NCI-H446 (cell line): ENCODE measurements around the gene DHX8.

ENCODE experiments used
- DNase-seq, 2 experiments: peaks; one replicate each; lab custom pipeline; 2025; lab: John Stamatoyannopoulos, UW

DHX8 gene

DNA sequence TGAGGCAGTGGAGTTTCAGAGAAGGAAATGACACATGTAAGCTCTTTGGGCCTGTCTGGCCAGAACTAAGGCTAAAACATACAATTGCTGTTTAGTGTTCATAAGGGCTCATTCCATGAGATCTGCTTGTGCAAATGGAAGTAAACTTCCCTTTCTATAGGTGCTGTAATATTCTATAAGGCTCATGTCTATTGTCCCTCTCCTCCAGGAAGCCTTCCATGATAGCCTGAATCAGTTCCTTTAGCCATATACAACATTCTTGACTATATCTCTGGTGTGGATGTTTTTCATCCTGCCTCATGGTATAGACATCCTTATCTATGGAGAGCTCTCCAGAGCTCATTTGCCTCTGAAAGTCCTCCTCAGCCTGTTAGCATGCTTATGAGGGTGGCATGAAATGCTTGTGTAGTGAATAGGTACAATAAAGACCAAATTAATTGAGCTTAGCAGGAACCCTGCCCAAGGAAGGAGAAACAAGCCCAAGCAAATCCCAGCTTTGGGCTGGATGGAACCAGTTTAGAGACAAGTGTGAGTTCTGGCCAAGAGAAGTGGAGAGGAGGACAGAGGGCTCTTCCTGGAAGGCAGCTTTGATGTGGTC lies 64.0 kb downstream of the DHX8 start:
- no peak for DNase-seq

DNA sequence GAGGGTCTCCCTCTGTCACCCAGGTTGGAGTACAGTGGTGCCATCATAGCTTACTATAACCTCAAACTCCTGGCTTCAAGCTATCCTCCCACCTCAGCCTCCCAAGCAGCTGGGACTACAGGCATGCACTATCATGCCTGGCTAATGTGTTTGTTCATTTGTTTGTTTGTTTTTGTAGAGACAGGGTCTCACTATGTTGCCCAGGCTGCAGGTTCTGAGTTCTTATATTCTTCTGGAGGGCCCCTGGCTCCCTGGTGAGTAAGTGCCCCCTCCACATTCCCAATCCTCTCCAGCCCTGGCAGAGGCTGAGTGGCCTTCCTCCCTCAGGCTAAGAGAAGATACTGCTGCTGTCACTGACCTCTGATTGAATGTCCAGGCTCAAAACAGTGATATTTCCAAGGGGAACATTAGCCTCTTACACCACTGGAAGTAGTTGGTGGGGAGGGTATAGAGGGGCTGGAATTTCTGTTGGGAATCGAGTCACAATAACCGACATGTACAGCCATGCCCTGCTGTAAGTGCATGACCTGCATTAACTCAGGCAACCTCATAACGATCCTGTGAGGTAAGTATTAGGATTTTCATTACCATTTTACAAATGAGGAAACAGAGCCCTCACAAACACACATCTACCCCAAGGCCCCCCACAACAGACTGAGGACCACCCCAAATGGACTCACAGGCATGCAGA lies 65.1 kb downstream of the DHX8 start:
- DNase-seq: no peak

DNA sequence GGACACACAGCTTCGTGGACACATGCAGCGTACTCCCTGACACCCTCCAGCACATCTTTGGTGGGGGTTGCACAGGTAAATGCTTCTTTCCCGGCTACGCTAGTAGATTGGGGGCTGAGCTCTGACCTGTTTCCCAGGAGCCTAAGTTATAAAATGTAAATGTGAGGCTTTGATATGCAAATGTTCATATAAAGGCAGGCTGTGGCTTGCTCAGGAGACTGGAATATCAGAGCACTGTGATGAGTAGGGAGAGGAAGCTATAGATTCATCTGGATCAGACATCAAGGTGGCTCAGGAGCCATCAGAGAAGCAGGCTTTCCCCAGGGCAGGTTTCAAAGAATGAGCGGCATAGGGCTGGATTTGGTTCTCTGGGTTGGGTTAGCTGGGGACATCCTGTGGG lies 65.7 kb downstream of the DHX8 start:
- DNase-seq: no peak

DNA sequence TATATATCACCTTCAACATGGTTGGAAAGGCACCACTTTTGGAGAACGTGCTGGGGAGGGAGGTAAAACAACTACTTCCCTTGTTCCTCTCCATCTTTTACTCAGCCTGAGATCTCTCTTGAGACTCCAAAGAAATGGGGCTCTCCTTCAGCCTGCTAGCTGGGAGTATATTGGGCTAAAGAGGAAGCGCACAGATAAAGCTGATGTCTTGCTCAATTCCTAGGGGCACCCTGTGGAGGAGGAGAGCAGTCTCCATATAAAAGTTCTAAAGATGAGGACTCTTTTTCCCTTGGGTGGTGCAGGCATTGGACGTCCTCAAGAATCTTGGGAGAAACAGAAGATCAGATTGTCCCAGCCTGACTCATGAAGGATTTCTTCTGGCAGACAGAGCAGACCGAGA lies 67.0 kb downstream of the DHX8 start:
- DNase-seq: no peak

DNA sequence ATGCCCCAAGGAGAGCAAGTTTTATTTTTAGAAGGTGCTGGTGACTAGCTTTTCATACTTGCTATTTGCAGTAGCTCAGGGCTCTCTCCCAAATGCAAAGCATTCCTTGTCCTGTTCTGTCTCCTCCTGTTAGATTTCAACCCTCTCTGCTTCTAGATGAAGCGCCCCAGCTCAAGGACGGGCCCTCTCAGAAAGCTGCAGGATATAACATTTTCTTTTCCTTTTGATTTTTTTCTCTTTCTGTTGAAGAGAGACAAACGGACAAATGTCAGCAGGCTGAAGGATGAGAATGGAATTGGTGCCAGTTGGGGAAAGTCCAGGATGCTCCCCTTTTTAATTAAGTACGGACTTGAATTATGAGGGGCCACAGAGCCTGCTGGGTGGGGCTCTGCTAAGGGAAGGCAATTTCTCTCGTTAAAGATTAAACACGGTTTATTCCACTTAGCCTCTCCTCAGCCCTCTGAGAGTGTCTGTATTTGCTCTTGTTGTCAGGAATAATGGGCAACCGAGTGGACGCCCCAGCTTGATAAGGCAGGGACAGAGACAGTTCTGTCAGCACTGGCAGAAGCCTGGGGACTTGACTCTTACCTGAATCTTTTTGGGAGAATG lies 68.6 kb downstream of the DHX8 start:
- DNase-seq: no peak

DNA sequence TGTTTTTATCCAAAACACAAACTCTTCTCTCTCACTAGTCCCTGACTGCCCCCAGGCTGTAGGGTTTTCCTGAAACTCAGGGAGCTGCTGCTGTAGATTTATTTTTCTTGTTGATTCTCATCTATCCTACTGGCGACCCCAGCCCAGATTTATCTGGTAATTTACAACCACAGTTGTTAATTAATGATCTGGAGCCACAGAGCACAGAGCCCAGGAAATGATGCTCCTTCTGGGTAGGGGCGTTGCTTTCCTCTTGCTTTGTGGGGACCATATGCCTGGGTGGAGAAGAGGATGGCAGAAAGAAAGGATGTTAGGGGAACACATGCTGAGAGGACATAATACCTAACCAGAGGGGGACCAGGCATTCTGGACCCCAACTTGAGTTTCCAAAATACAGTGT lies 69.8 kb downstream of the DHX8 start:
- no peak for DNase-seq

DNA sequence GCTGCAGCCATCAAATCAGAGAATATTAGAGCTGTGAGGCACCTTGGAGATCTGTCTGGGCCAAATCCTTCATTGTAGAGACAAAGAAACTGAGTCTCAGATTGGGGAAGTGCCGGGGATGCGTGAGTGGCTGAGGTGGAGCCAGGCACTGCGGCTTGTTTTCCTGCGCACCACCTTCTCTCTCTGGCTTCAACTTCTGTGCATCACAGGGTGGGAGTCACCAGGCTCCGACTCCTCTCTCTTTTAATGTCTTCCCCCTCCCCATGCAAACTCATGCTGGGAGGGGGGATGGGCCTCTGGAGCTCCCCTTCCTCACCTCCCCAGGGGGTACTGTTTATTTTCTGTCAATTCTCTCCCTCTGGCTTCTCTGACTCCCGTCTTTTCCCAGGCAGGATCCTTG lies 71.1 kb downstream of the DHX8 start:
- DNase-seq: no peak

DNA sequence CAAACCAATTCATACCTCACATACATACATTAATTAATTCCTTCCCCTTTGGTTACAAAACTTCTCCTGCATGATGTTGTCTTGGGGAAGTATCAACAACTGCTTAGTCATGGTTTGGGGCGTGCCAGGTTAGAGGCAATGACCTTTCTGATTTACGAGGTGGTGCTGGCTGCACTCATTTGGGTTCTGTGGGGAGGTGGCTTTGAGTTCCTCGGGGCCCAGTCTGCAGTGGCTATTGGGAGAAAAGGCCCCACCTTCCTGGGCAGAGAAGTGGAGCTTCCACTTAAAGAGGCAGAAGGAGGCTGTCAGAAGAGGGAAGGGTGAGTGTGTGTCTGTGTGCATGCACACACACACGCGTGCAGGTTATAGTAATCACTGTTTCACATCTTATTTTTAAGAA lies 72.5 kb downstream of the DHX8 start:
- DNase-seq: no peak

DNA sequence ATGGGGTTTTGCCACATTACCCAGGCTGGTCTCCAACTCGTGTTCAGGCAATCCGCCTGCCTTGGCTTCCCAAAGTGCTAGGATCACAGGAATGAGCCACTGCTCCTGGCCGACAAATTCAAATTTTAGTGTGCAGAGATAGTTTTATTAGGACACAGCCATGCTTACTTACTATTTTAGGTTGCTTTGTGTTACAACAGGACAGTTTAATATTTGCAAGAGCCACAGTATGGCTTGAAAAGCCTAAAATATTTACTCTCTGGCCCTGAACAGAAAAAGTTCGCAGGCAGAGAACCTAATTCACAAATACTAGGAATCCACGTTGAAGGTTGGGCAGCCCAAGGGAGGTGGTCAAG lies 75.0 kb downstream of the DHX8 start:
- DNase-seq: no peak

DNA sequence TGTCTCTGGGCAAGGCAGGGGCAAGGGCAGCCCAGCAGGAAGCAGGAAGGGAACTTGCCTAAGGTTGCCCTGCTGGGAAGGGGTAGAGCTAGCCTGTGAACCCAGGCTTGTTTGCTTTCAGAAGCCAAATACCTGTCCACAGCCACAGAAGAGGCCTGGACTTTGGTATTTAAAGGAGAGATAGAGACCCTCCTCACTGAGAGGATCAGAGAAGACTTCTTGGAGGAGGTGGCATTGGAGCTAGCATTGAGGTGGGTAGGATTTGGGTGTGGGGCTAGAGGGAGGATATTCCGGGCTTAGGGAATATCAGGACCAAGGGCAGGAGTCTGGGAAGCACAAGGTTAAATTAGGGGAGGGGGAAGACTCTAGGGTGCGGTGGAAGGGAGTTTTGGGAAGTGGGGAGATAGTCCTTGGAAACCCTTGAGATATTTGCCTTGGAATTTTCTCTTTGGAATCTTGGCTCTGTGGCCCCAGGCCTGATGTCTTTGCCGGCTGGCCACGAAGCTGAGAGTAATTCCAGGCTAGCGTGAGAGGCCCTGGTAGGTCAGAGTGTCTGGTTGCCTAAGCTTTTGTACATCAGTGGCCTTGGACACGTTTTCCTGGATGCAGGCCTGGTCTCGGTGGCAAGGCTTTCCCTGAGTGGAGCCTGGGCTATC lies 75.5 kb downstream of the DHX8 start:
- no peak for DNase-seq

DNA sequence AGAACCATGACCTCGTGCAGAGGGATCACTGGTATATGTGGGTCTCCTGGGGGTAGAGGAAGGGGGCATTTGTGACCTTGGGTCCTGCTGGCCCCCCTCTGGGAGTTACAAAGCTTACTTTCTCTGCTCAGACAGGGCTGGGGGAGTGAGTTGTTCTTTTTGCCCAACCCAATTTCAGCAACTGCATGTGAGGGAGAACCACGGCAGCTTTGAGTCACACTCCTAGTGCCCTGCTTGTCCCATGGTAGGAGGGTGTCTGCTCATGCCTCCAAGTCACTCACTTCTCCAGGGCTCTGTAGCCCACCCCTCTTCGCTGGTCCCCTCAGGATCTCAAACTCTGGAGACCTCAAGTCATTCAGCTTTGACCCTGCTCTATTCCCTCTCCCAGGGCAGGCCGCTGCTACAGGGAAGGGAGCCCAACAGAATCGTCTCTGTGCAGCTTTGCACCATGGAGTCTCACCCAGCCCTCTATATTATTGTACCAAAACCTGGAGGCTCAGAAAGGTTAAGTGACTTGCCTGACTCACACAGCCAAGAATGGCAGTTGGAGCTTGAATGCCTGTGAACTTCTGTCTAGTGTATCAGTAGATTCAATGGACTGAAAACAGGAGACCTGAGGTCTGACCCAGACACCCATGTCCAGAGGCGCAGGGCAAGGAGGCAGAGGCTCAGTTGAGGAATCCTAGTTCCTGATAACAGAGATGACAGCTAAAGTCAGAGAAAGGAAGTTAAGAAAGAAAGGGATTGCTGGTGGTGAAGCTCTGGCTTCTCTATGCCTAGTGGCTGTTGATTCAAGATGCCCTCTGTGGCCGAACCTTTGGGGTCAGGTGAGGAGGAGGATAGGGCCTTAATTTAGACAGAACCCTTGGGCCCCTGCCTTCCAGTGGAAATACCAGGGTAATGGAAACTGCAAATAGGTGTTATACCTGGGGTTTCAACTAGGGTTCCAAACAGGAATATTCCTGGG lies 77.0 kb downstream of the DHX8 start:
- DNase-seq: no peak

DNA sequence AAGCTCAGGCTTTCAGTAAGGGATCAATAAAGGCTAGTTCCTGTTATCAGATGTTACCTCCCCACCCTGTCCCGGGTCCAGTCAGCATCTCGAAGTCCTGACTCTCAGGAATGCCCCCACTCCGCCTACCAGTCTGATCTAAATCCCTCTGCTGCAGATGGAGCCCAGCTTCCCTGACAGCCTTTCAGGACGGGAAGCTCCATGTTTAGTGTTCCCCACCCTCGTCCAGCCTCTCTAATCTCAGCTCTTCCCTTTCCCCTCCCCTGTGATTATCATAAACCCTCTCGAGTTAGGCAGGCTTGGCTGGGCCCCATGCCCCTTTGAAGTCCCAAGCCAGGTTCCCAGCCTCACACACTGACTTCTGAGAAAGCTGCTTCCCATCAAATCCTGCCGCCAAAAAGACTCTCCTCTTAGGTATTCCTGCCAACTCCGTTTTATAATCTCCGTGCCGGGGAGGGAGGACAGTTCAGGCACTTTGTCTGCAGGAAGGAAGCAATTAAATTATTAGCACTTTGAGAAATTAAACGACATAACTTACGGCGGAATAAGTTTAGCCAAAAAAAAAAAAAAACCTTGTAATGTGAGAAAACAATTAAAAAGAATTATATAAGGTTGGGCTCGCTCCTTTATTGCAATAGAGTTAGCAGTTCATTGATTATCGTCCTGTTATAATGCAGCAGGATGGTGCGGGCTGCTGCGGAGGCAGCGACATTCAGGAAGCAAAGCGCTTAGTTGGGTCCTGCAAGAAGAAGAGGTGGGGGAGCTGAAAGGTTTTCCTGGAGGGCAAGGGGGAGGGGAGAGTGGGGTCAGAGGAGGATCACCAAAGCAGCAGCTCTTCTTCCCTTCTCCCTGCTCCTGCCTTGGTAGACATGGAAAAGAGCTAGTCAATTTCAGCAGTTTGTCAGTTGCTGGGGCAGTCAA lies 79.2 kb downstream of the DHX8 start:
- DNase-seq: no peak

DNA sequence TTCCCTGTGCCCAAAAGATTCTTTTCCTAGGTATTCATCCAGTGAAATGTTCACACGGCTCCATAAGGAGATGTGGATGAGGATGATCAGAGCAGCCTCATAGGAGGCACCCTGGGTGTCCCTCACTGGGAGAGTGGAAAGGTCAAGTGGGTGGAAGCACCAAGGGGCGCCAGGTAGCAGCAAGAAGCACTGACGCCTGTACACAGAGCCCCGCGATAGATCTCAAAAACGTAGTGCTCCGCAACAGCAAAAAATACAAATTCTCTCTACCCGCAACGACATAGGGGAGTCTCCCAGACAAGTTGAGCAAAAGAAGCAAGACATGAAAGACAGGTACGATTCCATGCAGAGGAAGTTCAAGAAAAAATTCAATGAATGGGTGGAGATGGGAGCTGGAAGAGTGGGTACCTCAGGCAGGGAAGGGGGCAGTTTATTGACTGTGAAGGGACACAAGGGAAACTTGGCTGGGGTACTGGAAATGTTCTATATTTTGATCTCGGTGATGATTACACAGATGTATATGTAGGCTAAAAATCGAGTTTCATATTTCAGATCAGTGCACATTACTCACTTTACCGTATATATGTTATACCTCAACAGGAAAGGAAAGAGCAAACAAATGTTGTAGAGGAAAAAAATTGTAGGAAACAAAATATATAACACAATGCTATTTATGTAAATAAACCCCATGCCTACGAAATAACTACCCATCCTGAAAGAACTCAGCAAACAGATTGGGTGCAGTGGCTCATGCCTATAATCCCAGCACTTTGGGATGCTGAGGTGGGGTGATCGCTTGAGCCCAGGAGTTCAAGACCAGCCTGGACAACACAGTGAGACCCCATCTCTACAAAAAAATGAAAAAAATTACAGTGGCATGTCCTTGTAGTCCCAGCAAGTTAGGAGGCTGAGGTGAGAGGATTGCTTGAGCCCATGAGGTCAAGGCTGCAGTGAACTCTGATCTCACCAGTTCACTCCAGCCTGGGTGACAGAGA lies 80.1 kb downstream of the DHX8 start:
- no peak for DNase-seq

DNA sequence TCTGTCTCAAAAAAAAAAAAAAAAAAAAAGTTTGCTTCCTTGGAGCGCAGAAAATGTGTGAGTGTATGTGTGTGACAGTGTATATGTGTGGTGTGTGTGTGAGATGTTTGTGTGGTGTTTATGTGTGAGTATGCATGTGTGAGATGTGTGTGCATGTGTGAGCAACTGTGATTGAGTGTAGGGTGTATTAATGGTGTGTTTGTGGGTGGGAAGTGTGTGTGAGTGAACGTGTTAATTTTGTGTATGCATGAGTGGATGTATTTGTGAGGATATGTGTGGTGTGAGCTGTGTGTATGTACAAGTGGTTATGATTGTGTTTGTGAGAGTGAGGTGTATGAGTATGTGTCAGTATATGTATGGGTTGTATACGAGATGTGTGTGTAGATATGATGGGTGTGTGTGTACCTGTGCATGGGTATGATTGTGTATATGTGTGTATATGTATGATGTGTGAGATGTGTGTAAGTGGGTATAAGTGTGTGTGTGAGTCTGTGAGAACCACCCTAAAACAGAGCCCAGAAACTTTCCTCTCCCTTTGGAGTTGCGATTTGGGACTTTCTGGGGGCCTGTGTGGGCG lies 84.8 kb downstream of the DHX8 start:
- no peak for DNase-seq

DNA sequence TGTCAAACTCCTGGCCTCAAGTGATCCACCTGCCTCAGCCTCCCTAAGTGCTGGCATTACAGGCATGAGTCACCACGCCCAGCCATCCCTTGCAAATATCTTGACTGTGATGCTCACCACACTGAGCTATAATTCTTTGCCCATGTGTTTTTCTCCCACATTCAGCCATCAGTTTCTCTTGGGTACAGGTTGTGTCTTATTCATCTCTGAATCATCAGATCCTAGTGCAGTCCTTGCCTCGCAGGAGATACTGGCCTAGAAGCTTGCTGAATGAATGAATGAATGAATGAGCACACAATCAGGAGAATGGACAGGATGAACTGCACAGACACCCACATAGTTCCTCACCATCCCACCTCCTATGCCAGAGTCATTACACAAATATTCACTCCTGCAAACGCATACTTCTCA lies 86.7 kb downstream of the DHX8 start:
- no peak for DNase-seq

DNA sequence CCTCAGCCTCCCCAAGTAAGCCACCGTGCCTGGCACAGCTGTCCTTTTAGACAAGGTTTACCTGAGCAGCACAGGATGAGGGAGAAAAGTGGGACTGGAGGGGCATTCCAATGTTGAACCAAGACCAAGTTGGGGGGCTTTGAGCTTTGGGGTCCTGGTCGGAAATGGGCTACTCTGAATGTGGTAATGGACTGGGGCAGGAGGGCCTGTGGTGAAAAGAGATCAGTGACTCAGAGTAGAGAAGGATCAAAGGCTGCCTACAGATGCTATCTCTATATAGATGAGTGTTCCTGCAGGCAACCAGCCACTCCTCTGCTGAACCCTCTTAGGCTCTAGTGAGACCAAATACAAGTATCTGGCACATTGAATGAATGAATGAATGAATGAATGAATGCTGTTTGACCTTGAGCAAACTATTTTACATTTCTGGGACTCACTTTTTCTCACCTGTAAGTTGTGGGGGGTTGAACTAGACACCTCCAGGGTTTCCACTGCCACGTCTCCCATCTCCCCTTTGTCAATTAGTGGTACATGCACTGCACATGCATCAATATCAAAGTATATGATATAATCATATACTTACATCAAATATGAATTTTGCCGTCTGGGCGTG lies 88.7 kb downstream of the DHX8 start:
- DNase-seq: no peak

DNA sequence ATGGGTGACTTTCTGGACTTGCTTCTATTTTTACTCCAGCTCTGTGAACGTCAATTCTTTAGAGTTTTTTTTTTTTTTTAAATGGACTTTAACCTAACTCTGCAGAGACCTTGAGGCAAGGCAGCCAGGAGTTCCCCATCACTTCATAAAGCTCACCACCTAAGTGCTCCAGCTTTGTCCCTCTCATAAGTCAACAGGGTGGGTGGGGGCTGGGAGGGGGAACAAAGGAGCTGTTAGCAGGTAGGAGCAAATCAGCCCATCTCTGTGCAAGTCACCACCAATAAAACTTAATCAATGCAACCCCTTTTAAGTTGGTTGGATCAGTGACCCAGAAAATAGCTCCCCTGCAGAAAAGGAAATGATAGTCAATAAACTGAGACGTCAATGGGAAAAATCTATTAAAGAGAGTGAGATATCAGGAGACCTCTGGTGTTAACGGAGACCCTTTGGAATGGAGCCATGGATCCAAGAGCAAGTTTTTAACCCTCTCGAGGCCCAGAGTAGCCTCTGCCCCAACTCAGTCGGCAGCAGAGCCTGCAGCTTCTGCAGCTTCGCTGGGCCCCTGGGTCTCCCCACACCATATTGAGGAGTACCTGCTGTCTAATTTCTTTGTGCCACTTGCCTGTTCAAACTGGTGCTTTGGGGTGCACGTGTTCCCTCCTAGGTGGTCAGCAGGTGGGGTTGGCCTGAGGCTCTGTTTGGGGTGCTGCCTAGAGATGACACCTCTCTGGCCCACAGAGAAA lies 90.0 kb downstream of the DHX8 start:
- no peak for DNase-seq

DNA sequence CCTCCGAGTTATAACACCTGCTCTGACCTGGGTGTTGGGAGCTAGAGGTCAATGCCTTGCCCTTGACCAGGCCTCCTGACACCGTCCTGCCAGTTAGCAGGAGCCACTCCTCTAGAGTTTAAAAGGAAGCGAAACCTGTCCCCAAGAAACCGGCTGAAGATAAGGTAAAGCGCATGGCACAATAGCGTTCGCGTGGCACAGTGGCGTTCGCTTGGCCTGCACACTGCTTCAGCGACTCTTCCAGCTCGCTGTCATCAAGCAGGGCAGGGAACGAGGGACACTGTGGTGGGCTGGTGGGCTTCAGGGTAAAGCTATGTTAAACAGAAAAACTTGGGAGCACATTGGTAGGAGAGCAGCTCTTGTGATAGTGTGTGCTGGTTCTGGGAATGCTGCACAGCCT lies 90.6 kb downstream of the DHX8 start:
- no peak for DNase-seq
